Loucy (cell line): ENCODE results near the gene RAF1.
A peak's percentile ranks its signal among the peaks of the same experiment; 100 is the strongest.
"Not testable (repeated sequence)": the region's sequence is repeated elsewhere in the genome, so short reads cannot be mapped to it uniquely, and the experiment has no call there.

Experiments used
- H2AFZ ChIP-seq: fragments of 200-600 bp; sonication (generic); 2 replicates; pipeline ENCODE4 v1.6.0; 2016; ENCODE audit warnings: antibody characterized with exemption, mild to moderate bottlenecking, low read length, moderate library complexity
- H3F3A ChIP-seq: fragments of 200-600 bp; 2 replicates; pipeline ENCODE4 v1.6.0; 2016; ENCODE audit warnings: antibody characterized with exemption, low read depth, mild to moderate bottlenecking
- H3K27me3 ChIP-seq: fragments of 200-600 bp; sonication (generic); 2 replicates; pipeline ENCODE4 v1.6.1; 2014; ENCODE audit warnings: low read length, mild to moderate bottlenecking; ENCODE audit not compliant: insufficient read depth, poor library complexity, severe bottlenecking
- H3K36me3 ChIP-seq: fragments of 200-600 bp; sonication (generic); 2 replicates; pipeline ENCODE4 v1.6.1; 2016; ENCODE audit warnings: low read length; ENCODE audit not compliant: insufficient read depth
- H3K4me1 ChIP-seq: fragments of 200-600 bp; sonication (generic); 2 replicates; pipeline ENCODE4 v1.5.1; 2014; ENCODE audit warnings: low read length, mild to moderate bottlenecking; ENCODE audit not compliant: insufficient read depth, poor library complexity, severe bottlenecking
- H3K4me2 ChIP-seq: fragments of 200-600 bp; sonication (generic); 2 replicates; pipeline ENCODE4 v1.6.0; 2014; ENCODE audit warnings: antibody characterized with exemption, low read length, low read depth, mild to moderate bottlenecking; ENCODE audit not compliant: poor library complexity, severe bottlenecking
- H3K4me3 ChIP-seq: fragments of 200-600 bp; sonication (generic); 2 replicates; pipeline ENCODE4 v1.5.1; 2014; ENCODE audit warnings: low read length, mild to moderate bottlenecking, mixed read lengths; ENCODE audit not compliant: poor library complexity, severe bottlenecking
- H3K79me2 ChIP-seq: fragments of 200-600 bp; sonication (generic); 2 replicates; pipeline ENCODE4 v1.6.1; 2014; ENCODE audit warnings: low read length; ENCODE audit not compliant: insufficient read depth
- H3K9ac ChIP-seq: fragments of 200-600 bp; sonication (generic); 2 replicates; pipeline ENCODE4 v1.6.0; 2014; ENCODE audit warnings: mild to moderate bottlenecking, low read depth, low read length, moderate library complexity; ENCODE audit not compliant: poor library complexity, severe bottlenecking
- H3K9me2 ChIP-seq: fragments of 200-600 bp; sonication (generic); replicated peaks from 2 replicates; pipeline ENCODE4 v1.6.1; 2016; ENCODE audit warnings: low read depth, low read length, mixed read lengths
- H3K9me3 ChIP-seq: fragments of 200-600 bp; sonication (generic); 2 replicates; pipeline ENCODE4 v1.6.1; 2014; ENCODE audit warnings: mild to moderate bottlenecking, antibody characterized with exemption, low read length, low read depth; ENCODE audit not compliant: insufficient read depth
- H4K20me1 ChIP-seq: fragments of 200-600 bp; sonication (generic); 2 replicates; pipeline ENCODE4 v1.6.0; 2014; ENCODE audit warnings: antibody characterized with exemption, low read length, mild to moderate bottlenecking; ENCODE audit not compliant: insufficient read depth, poor library complexity, severe bottlenecking
- CTCF ChIP-seq: fragments of 200-600 bp; sonication (generic); conservative IDR thresholded peaks from 2 replicates; pipeline ENCODE4 v1.5.1; 2014; ENCODE audit warnings: mild to moderate bottlenecking, antibody characterized with exemption, low read length
- EZH2phosphoT487 ChIP-seq: fragments of 200-600 bp; IDR thresholded peaks from 2 replicates; pipeline ENCODE4 v1.6.1; 2018; ENCODE audit warnings: antibody characterized with exemption, mild to moderate bottlenecking, moderate library complexity, borderline replicate concordance

The RAF1 gene

GRCh38 chr3:12544652-12545472 is 119.1 kb downstream of the RAF1 start:
- no peaks in the 10 kb centered on the region for H3F3A ChIP-seq
- H3K4me3 ChIP-seq = no peak overlapping the region

DNA sequence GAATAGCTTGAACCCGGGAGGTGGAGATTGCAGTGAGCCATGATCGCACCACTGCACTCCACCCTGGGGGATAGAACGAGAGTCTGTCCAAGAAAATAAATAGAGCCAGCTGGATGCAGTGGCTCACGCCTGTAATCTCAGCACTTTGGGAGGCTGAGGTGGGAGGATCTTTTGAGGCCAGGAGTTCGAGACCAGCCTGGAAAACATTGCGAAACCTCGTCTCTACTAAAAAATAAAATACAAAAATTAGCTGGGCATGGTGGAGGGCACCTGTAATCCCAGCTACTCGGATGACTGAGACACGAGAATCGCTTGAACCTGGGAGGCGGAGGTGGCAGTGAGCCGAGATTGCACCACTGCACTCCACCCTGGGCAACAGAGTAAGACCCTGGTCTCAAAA is 120.4 kb downstream of the RAF1 start:
- not testable (repeated sequence) for H3K27me3 ChIP-seq, H2AFZ ChIP-seq, H3K4me2 ChIP-seq, H3K9me3 ChIP-seq, H3F3A ChIP-seq, H3K9me2 ChIP-seq, H4K20me1 ChIP-seq, H3K9ac ChIP-seq, H3K36me3 ChIP-seq, H3K4me1 ChIP-seq, H3K79me2 ChIP-seq, H3K4me3 ChIP-seq

More at GRCh38 chr3:12544652-12545472, 119.1 kb downstream of the RAF1 start:
- H3K36me3 ChIP-seq = no peaks in the 10 kb centered on the region
- H3K4me2 ChIP-seq = no peak overlapping the region
- no peak for TF ChIP-seq EZH2phosphoT487
- no peak for TF ChIP-seq CTCF
- H4K20me1 ChIP-seq = no peaks in the 10 kb centered on the region
- H3K27me3 ChIP-seq = no peaks in the 10 kb centered on the region
- H3K79me2 ChIP-seq = no peaks in the 10 kb centered on the region
- H3K9me3 ChIP-seq = no peaks in the 10 kb centered on the region
- no peak overlapping the region for H2AFZ ChIP-seq
- no peaks in the 10 kb centered on the region for H3K4me1 ChIP-seq
- no peak overlapping the region for H3K9ac ChIP-seq
- no peaks in the 10 kb centered on the region for H3K9me2 ChIP-seq

DNA sequence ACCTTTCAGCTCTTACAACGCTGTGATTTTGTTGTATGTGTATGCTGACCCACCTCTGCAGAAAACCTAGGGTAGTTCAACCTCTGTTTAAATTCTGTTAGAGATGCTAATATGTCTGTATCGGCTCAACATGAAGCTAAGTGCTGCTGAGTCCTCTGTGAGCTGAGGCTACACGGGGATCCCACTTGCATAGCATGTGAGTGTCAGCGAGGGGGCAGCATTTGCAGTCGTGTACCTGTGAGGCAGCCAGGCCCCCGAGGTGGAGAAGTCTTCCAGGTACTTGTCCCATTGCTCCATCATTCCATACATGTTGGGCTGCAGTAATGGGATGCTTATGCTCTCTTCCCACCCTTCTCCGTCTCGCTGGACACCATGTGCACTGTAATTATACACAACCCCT is 122.3 kb downstream of the RAF1 start:
- Histone ChIP-seq H3K79me2 (no peaks in the 10 kb centered on the region), H4K20me1 (no peaks in the 10 kb centered on the region), H3K27me3 (no peaks in the 10 kb centered on the region), H3K4me2 (no peak overlapping the region), H3F3A (no peaks in the 10 kb centered on the region), H3K4me1 (no peaks in the 10 kb centered on the region), H3K9me3 (no peaks in the 10 kb centered on the region), H3K9ac (no peak overlapping the region), H3K4me3 (no peak overlapping the region), H3K9me2 (no peaks in the 10 kb centered on the region), H3K36me3 (no peaks in the 10 kb centered on the region), H2AFZ (no peak overlapping the region)
- TF ChIP-seq CTCF (no peak; the same call in 1 of the 2 replicates), EZH2phosphoT487 (no peak)

- H3K4me1 ChIP-seq = no peaks in the 10 kb centered on the region
- no peaks in the 10 kb centered on the region for H3K79me2 ChIP-seq
- H3K27me3 ChIP-seq = no peaks in the 10 kb centered on the region
- TF ChIP-seq CTCF (peak; percentile 45), EZH2phosphoT487 (no peak)
- H3K9me2 ChIP-seq = no peaks in the 10 kb centered on the region
- no peak overlapping the region for H2AFZ ChIP-seq
- H3K4me2 ChIP-seq = no peak overlapping the region
- H3K36me3 ChIP-seq = no peaks in the 10 kb centered on the region; the same call in 1 of the 2 replicates
- no peak overlapping the region for H3K9ac ChIP-seq
- no peaks in the 10 kb centered on the region for H3F3A ChIP-seq
- H3K9me3 ChIP-seq = no peaks in the 10 kb centered on the region
- H4K20me1 ChIP-seq = no peaks in the 10 kb centered on the region
- no peak overlapping the region for H3K4me3 ChIP-seq
Observed at GRCh38 chr3:12536423-12536822, 127.5 kb downstream of the RAF1 start.
